GM18868 (cell line): ENCODE results near the gene DYNC1I1.

Source experiments
- ATAC-seq: cut with Tn5 transposase; IDR thresholded peaks from one replicate; pipeline ENCODE4 v1.9.1; 2021; ENCODE audit warnings: mild to moderate bottlenecking, moderate library complexity; ENCODE audit not compliant: unreplicated experiment

DYNC1I1 gene

DNA sequence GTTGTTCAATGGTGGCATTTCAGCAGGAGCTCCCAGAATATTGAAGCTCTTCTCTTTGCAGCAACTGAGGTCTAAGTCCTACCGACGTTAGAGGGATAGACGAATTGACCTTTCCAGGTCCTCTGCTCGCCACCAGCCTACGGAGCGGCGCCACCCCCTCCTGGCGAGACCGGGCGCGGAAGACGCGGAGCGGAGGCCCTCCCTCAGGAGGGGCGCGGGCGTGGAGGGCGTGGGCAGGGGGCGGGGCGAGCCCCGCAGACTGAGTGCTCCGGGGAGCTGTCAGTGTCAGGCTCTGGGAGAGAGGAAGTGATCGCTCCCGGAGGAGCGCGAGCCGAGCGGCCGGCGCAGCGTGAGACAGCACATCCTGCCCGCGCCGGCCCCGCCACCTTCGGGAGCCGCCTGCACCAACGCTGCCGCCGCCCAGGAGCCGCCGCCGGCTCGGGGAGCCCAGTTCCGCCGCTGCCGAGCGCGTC, at the start of gene DYNC1I1:
TSS of gene DYNC1I1 (plus strand) at position 257 of the 473 bp plus-strand sequence. CDS start 32,176 bp downstream, outside the sequence.
- peak; percentile 89 for ATAC-seq

DNA sequence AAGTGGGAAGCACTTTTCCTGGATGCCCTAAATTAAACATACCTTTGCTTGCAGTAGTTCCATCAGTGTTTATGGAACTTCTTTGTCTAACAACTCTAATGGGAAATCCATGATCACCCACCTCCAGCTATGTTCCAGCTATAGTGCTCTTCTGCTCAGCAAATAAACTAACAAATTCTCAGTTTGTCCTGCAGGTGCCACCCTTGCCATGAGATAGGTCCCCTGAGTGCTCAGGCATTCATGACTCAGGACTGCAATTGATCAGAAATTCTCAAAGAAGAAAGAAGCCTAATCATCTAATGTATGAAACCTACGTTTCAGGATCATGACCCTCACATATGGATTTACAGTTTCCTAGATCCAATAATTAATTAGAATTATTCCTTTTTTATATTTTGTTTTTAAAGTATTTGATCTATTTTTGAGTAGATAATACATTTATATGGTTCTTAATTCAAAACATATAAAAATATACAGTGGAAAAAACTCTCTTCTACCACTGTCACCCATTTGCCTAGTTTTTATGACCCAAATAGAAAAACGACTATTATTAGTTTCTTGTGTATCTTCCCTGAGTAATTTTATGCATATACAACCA, 48.7 kb upstream of the DYNC1I1 start:
- peak; percentile 81 for ATAC-seq

DNA sequence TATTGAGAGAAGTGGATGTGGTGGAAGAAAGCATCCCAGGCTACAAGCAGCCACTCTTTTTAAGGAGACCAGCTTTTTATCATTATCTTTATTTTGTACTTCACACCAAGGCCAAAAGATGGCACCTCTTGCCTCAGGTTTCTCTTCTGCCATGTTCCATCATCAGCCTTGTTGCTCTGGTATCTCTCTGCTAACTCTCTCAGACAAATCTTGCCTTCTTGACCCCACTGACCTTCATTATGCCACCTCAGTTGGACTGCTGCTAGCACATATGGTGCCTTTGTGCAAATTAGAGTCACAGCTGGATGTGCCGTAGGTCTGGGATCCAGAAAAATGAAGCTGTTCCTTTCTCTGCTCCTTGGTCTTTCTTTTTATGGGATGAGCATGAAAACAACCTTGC, 47.1 kb upstream of the DYNC1I1 start:
- no peak for ATAC-seq

DNA sequence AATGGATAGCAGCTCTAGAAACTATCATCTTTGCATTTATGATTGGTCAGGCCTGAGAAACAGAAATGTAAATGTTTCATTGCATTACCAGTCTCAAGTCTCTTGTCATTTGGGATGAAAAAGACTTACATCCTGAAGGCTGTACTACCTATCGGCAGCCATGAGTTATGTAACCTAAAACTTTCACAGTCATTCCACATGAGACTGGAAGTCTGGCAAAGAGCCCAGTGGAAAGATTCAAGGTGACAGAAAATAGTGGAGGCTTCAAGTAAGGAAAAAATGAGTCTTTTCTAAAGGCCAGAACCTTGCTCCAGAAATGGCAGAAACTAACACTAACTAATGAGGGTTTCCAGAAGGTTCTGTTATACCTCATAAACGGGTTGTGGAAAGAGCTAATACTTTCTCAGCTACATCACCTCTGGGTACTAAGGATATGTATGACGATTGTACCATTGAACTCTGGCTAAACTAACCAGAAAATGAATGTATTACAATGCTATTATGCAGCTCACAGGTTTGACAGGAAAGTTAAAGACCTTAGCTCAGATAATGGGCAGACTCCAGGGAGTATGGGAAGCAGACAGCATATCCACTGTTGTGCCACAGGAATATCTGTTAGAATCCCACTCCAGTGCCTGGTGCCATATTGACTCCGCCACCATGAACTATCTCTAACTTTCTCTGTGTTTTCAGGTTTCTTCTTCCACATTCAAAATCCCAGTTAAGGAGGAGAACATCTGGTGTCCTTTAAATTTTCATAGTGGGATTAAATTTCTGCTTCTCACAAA, 41.7 kb upstream of the DYNC1I1 start:
- ATAC-seq: no peak

DNA sequence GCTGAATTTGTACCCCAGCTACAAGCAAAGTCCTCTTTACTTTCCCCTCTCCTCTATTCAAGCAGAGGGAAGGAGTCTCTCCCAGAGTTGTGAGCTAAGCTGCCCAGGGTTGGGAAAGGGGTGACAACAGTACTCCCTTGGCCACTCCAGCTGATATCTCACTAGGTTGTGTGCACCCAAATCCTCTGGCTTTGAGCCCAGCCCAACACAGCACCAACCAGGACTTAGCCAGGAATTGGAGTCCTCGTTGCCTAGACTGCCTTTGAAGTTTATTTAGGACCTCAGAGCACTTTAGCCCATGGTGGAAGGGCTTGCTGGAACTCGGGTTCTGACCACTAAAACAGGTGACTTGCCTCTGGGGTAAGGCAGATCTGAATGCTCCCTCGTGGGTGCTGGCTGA, 35.7 kb upstream of the DYNC1I1 start:
- no peak for ATAC-seq

DNA sequence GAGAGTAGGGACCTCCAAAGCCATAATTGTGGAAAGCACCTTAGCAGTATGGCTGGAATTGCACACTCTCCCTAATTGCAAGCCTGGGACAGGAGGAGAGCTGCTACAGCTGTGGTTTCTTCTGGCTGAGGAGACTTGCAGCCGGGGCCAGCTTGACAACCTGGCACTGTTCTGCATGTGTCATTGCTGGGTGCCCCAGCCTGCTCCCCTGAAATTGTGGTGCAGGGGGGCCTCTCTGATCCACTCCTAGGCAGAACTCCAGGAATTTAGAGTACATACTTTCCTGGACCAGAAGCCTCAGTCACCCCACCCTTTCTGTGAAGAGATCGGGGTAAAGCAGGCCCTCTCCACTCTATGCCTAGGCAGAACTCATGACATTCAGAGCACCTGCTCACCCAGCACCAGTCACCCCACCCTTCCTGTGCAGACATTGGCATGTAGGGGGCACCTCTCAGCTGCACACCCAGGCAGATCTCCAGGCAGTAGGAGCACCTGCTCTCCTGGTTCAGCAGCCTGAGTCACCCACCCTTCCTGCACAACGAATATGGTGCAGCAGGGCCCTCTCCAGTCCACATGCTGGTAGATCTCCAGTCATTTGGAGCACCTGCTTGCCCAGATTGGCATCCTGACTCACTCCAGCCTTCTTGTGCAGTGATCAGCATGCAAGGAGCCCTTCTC, 34.4 kb upstream of the DYNC1I1 start:
- no peak for ATAC-seq

DNA sequence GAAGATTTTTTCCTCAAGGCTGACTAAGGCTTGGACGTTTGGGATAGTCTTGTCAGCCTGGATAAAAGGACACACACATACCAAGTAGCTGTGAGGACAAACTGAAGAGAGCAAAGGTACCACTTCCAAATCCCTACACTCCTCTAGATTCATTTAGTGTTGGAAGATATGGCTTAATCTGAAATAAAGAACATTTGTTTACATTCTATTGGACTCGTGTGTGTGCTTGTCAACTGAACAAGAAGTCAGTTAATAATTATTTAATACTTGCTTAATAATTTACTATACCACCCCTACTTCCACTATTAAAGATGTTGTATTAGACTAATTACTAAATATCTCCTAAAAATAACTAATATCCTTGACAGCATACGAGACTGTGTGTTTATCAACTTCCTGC, 23.3 kb upstream of the DYNC1I1 start:
- no peak for ATAC-seq

DNA sequence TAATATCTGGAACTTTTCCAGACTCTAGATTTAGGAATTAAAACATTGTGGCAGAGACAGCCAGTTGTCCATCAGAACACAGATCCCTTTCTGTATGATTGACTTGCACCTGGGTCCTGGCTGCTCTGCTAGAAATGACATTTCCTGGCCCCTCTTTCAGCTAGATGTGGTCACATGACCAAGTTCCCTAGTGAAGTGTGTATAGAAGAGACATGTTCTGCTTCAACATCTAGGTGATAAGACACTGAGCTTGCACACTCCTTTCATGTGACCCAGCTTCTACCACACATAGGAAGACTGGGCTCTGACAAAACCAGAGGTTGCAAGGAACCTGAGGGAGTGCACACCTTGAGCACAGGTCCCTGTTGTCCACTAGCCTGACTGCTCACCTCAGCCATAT, 22.8 kb upstream of the DYNC1I1 start:
- no peak for ATAC-seq

DNA sequence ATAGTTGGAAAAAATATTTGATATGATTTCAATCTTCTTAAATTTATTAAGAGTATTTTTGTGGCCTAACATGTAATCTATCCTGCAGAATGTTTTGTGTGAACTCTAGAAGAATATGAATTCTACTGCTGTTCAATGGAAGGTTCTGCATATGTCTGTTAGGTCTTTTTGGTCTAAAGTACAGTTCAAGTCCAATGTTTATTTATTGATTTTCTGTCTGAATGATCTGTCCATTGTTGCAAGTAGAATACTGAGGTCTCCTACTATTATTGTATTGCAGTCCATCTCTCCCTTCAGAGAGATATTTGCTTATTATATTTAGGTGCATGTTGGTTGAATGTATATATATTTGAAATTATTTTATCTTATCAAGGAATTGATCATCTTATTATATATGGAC, 18.9 kb upstream of the DYNC1I1 start:
- no peak for ATAC-seq

DNA sequence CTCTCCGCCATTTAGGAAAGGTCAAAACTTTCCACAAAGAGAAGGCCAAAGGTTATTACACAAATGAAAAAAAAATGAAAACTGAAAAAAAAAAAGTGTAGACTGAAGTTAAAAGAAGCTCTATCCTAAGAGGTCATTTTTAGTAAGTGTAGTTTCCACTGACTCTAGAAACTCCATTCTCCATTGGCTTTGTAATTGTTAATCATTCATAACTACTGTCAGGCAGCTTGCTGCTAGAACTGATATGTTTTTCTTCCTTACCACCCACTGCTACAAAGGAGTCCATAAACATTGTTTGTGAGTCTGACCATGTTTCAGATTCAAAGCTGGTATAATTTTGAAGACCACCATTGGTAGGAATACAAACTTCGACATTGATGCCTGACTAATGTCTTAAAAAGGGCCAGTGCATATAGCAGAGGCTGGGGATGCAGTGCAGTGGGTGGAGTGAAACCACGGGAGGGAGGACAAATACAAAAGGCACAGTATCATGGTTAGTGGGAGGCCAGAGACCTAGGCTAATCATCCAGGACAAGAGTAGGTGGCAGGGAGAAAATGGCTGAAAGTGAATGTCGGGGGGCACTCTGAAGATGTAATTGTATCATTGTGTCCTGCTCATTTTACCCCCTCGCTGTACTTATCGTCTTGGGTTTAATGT, 16.9 kb upstream of the DYNC1I1 start:
- ATAC-seq: no peak

DNA sequence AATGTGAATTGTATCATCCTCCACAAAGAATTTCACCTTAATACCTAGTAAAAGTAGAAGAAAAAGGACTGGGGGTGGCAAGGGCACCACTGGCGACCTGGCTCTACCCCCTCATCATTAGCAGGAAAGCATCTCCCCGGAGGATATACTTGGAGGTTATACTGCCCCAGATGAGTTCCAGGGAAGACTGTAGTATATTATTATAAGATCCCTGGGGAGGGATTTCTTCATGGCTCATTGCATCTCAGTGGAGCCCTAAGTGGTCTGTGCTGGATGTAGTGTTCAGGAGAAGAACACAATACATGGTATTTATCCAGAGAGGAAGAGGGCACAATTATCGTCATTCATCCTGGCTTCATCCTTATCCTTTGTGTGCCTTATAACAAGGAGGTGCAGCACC, 14.2 kb upstream of the DYNC1I1 start:
- ATAC-seq: no peak

DNA sequence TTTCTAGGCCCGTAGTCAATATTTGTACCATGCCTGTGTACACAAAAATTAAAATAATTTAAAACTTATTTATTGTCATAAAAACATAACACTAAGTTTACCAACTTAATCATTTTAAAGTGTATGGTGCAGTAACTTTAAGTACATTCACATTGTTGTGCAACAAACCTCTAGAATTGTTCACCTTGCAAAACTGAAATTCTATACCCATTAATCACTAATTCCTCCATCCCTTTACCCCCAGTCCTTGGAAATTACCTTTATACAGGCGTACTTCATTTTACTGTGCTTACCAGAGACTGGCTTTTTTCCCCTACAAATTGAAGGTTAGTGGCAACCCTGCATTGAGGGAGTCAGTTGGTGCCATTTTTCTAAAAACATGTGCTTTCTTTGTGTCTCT, 6.3 kb upstream of the DYNC1I1 start:
- ATAC-seq: no peak

DNA sequence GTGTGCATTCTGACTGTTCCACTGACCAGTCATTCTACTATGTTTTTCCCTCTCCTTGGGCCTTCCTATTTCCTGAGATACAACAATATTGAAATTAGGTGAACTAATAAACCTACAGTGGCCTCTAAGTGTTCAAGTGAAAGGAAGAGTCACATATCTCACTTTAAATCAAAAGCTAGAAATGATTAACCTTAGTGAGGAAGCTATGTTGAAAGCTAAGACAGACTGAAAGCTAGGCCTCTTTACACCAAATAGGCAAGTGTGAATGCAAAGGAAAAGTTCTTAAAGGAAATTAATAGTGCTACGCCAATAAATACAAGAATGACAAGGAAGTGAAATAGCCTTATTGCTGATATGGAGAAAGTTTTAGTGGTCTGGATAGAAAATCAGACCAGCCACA, 5.7 kb upstream of the DYNC1I1 start:
- ATAC-seq: no peak

DNA sequence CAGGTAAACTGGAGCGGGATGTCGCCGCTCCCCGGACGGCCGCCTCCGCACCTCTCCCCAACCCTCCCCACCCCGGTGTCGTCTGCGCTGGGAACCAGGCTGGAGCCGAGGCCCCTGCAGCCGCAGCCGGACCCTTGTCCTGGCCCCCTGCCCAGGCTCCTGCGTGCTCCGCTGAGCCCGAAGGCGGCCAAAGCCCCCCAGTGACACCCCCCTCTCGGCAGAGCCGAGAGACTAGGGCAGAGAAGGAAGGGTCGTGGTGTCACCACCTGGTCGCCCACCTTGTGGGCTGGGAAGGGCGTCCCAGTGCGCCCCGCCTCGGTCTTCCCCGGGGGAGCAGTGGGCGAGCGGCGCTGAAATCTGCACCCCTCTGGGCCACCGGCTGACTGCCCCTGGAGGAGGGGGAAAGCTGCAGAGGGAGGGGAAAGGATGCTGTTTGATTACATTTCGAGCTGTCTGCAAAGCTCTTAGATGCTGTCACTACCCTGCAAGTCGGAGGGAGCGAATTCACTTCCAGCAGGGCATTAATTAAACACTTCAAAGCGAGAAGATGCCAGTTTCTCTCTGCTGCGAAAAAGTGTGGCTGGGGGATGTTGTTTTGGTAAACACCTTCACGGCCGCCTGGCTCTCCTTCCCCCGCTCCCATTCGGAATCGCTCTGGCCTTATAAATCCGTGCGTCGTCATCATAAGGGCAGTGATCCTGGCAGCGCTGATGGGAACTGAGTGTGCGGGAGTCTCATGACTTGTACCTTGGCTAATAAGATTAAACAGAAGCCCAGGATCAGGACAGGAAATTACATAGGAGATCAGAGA, 622 bp downstream of the DYNC1I1 start:
- ATAC-seq: peak; percentile 3

DNA sequence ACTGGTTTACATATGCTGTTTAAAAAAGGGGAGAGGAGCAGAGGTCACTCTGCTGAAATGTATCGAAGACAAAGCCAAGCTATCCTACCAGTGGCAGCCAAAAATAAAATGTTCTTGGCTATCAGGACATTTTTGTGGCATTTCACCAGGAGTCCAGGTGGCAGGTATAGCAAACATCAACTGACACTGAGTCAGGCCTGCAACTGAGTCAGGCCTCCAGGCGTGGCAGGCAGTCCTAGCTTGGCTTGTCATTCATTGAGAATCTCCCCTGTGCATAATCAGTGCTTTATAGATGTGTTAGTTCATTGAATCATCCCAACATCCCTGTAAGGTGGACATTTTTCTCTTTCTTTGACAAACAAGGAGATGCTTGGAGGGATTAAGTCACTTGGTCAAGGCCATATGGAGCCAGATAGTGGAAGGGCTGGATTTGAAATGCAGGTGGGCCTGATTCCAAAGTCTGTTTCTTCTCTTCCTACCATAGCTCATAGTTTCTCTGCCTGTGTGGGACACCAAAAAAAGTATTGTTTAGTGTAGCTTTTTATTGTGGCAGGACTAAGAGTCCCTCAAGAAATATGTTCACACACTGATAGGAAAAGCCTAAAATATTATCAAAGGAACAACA, 4.3 kb downstream of the DYNC1I1 start:
- no peak for ATAC-seq

DNA sequence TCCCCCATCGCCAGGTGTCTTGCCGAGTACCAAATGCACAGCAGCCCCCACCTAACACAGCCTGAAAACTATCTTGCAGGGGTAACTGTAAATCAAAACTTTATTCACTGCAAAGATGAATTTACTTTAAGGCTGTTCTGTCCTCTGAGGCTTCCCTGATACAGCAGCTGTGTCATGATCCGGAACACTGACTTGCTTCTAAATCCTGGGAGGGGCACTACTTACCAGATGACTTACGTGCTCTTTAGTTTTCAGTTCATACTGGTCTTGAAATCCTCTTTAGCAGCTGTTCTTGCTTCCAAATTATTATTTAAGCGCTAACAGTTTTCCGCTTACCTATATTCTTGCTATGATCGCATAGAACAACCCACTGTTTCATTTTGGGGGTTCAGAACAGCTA, 4.9 kb downstream of the DYNC1I1 start:
- no peak for ATAC-seq

DNA sequence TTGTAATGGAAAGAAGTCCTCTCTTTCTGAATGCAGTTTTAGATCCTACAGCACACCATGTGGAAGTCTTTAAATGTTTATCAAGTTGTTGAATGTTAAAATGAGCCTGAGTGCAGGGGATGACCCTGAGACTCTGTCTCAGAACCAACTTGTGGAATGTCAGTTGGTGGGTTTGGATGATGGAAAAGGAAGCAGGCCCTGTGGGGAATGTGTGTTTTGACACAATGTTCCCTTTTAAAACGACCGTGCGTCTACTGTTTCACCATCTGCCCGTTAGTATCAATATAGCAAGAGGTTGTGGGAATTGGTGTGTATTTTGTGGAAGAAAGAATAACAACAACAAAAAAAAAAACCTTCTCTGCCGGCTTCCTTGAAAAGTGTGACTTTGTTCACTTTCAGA, 8.3 kb downstream of the DYNC1I1 start:
- ATAC-seq: no peak

DNA sequence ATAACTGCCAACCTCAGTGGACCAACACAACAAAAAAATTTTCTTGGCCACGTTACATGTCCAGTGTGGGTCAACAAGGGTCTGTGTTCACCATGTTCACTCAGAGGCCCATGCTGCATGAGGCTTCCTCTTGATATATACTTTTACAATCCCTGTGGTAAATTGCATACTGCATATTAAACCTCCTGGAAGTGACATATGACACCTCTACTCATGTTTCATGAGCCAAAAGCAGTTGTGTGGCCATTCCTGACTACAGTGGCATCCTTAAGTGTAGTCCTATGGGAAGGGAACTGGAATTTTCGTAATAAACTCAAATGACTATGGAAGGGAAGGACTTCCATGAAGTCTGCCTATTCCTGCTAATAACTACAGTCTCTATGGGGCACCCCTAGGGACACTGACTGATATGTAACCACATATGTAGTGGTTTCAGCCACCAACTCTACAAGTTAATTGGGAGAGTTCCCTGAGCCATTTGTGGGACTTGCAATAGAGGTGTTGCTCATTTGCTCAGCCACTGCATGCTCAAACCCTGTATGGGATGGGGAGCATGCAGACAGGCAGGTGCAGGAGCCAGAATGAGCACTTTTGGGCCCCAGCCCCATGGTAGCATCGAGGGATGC, 9.7 kb downstream of the DYNC1I1 start:
- ATAC-seq: no peak

DNA sequence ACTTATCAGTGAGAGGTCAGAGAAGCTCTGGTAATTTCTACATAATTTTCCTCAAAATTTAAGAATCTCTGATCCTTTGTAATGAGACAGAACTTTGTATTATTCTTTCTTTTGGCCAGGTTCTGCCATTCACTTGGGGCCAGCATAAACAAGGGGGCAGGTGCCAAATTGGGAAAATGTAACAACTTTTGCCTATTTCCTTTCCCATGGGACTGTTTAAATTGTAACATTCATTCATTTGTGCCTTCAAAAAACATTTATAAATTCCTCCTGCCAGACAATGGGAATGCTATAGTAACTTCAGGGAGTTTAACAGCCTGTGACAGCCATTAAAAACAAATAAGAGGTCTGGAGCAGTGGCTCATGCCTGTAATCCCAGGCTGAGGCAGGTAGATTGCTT, 12.4 kb downstream of the DYNC1I1 start:
- no peak for ATAC-seq

DNA sequence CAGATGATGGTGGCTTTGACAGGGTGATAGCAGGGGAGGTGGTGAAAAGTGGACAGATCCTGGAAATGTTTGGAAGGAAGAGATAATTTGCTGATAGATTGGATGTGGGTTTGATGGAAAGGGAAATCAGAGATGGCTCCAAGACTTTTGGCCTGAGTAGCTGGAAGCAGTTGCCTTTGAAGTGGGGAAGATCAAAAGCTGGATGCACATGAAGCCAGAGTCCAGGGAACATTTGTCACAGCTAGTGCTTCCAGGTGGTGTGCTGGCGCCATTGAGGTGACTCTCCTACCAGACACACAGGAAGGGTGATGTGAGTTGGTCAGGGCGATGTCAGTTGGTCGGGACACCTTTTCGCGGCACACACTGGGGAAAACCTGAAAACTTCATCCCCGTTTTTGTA, 15.9 kb downstream of the DYNC1I1 start:
- ATAC-seq: no peak
